Kidney (tissue), 14 donors: ENCODE measurements around the gene DHRS7. TPM values are rescaled to one million over a fixed set of nuclear protein-coding genes. Genes with fewer than 3 reads are reported as not detected.

Experiments used
- DNase-seq, 5 donors: peaks; one replicate each; pipeline ENCODE4 v3.0.0-alpha.2; 2013 to 2020
- FAIRE-seq: peaks from 2 replicates; lab custom pipeline; 2012; peaks lifted over from hg19 to GRCh38; lab: Jason Lieb, UNC
- H3K27ac ChIP-seq, 2 donors: one replicate each; pipeline ENCODE4 v1.7.0; 2013; ENCODE audit warnings: low read depth in 2 of 2, low read length in 2 of 2, inconsistent platforms in 1 of 2
- H3K27me3 ChIP-seq: one replicate; pipeline ENCODE4 v1.7.1; 2013; ENCODE audit warnings: low read length, inconsistent platforms; ENCODE audit not compliant: control insufficient read depth, insufficient read depth
- H3K36me3 ChIP-seq, 3 donors: one replicate each; pipeline versions ENCODE4 v1.7.0 to v1.7.1; 2013; ENCODE audit warnings: low read length in 3 of 3, control low read depth in 1 of 3, inconsistent platforms in 1 of 3; ENCODE audit not compliant: insufficient read depth in 3 of 3, control insufficient read depth in 2 of 3
- H3K4me1 ChIP-seq, 3 donors: one replicate each; pipeline versions ENCODE4 v1.7.0 to v1.7.1; 2013; ENCODE audit warnings: low read length in 3 of 3, inconsistent platforms in 1 of 3, low read depth in 1 of 3; ENCODE audit not compliant: control insufficient read depth in 2 of 3, insufficient read depth in 2 of 3
- H3K4me3 ChIP-seq, 3 donors: one replicate each; pipeline versions ENCODE4 v1.7.0 to v1.8.1; 2013; ENCODE audit warnings: low read length in 3 of 3, control low read depth in 1 of 3, inconsistent platforms in 1 of 3
- H3K9ac ChIP-seq, 3 donors: one replicate each; pipeline versions ENCODE4 v1.7.0 to v1.7.1; 2013; ENCODE audit warnings: low read length in 3 of 3, control low read depth in 1 of 3, inconsistent platforms in 1 of 3
- H3K9me3 ChIP-seq, 3 donors: one replicate each; pipeline versions ENCODE4 v1.7.0 to v1.7.1; 2013; ENCODE audit warnings: low read length in 3 of 3, control low read depth in 1 of 3, inconsistent platforms in 1 of 3; ENCODE audit not compliant: control insufficient read depth in 2 of 3, insufficient read depth in 1 of 3
- CTCF ChIP-seq: IDR thresholded peaks from 3 replicates; pipeline ENCODE4 v1.5.1; 2012; ENCODE audit warnings: mild to moderate bottlenecking, moderate library complexity, borderline replicate concordance; ENCODE audit not compliant: insufficient read depth; ENCODE audit errors: extremely low read depth
- intact Hi-C: fragments of 100-400 bp; cut with DNase I; formaldehyde crosslinking; loops from one replicate; pipeline ENCODE4 v1.11.1; 2022
- polyA plus RNA-seq: library from polyadenylated mRNA; stranded (reverse); fragments of 350-450 nt; fragmentation: Illumina TruSeq; extraction: RNeasy Lipid Tissue Mini Kit (QIAGEN cat#74804); gene quantifications from one replicate; pipeline ENCODE4 v1.2.3, GENCODE V29; 2014; ENCODE audit warnings: low read depth, low replicate concordance; ENCODE audit not compliant: insufficient read depth
- total RNA-seq: library from RNA; stranded (reverse); fragmentation: NEBNext Ultra II Directional; extraction: Animal tissue kit (Norgen Biotek cat#: 25700); gene quantifications from one replicate; pipeline ENCODE4 v1.2.1, GENCODE V29; 2021
- donor health status: control.
- donor health status: control.
- donor health status: control.
- donor health status: control.
- donor health status: control.
- donor health status: DM: yes; HTN: yes; CAD: no.
- donor health status: Normal renal cell carcinoma (clear cell type).

DHRS7 gene
- total and polyA plus RNA-seq, 2 donors from 2014 or later = 93.7 to 128 TPM

GRCh38 chr14:60183138-60183537 lies 17.9 kb upstream of the DHRS7 start:
- intact Hi-C loops = no loop called here
- H3K9me3 ChIP-seq = no peaks in the 10 kb centered on the region
- H3K4me1 ChIP-seq = no peaks in the 10 kb centered on the region
- DNase-seq (no peak), FAIRE-seq (no peak)
- H3K27ac ChIP-seq = no peak overlapping the region
- no peak for TF ChIP-seq CTCF
- no peak overlapping the region for H3K4me3 ChIP-seq
- H3K27me3 ChIP-seq = no peaks in the 10 kb centered on the region
- no peaks in the 10 kb centered on the region for H3K36me3 ChIP-seq
- no peak overlapping the region for H3K9ac ChIP-seq

GRCh38 chr14:60179431-60179869 lies 14.3 kb upstream of the DHRS7 start:
- Histone ChIP-seq H3K9ac (no peak overlapping the region), H3K4me1 (no peaks in the 10 kb centered on the region), H3K4me3 (no peak overlapping the region), H3K27me3 (no peaks in the 10 kb centered on the region), H3K36me3 (no peaks in the 10 kb centered on the region), H3K27ac (no peak overlapping the region), H3K9me3 (no peaks in the 10 kb centered on the region)
- no peak for FAIRE-seq
- TF ChIP-seq CTCF = no peak
- intact Hi-C loops = loop anchor here (10.0 kb wide), 1 partner anchor 115 kb away; no protein-coding TSS in a partner anchor
- no peak for DNase-seq

GRCh38 chr14:60178820-60179219 lies 13.6 kb upstream of the DHRS7 start:
- no peak for FAIRE-seq

More at GRCh38 chr14:60178820-60179219, 13.6 kb upstream of the DHRS7 start:
- no peaks in the 10 kb centered on the region for H3K36me3 ChIP-seq
- H3K4me3 ChIP-seq = no peak overlapping the region
- no peak for TF ChIP-seq CTCF
- DNase-seq = no peak
- no peaks in the 10 kb centered on the region for H3K9me3 ChIP-seq
- no peaks in the 10 kb centered on the region for H3K27me3 ChIP-seq
- H3K4me1 ChIP-seq = no peaks in the 10 kb centered on the region
- intact Hi-C loops = loop anchor here (10.0 kb wide), 1 partner anchor 114 kb away; no protein-coding TSS in a partner anchor
- H3K27ac ChIP-seq = no peak overlapping the region
- H3K9ac ChIP-seq = no peak overlapping the region
